Spleen (tissue), 7 donors: ENCODE measurements around the gene LIMS4.
"Not testable (repeated sequence)": the region's sequence is repeated elsewhere in the genome, so short reads cannot be mapped to it uniquely, and the experiment has no call there.

Source experiments
- POLR2A ChIP-seq, 3 donors: fragments of 450-650 bp; IDR thresholded peaks; one replicate each; pipeline ENCODE4 v1.5.1; 2017; ENCODE audit warnings: antibody characterized with exemption in 3 of 3, mild to moderate bottlenecking in 1 of 3
- POLR2AphosphoS5 ChIP-seq, 3 donors: sonication (generic); formaldehyde crosslinking; IDR thresholded peaks; one replicate each; pipeline ENCODE4 v1.5.1; 2017; ENCODE audit warnings: antibody characterized with exemption in 3 of 3
- TF ChIP-seq, protein P1 (sequence below), 11 experiments: fragments of 200-600 bp in 7 of 11; fragments of 450-650 bp in 4 of 11; sonication (generic) in 4 of 11; IDR thresholded peaks in 8 of 11; conservative IDR thresholded peaks in 3 of 11; 1 replicate in 7 of 11; 2 replicates in 4 of 11; pipeline versions ENCODE4 v1.4.0 to v1.8.0; 2016 to 2021; ENCODE audit warnings: antibody characterized with exemption in 11 of 11, inconsistent platforms in 4 of 11, mild to moderate bottlenecking in 1 of 11
- donor health status: DM: no; HTN: no; CAD: no; lungs with moderate emphysema.
- donor health status: DM: no; HTN: no; CAD: no.
- donor health status: DM: no; HTN: no; CAD: no.

DNA sequence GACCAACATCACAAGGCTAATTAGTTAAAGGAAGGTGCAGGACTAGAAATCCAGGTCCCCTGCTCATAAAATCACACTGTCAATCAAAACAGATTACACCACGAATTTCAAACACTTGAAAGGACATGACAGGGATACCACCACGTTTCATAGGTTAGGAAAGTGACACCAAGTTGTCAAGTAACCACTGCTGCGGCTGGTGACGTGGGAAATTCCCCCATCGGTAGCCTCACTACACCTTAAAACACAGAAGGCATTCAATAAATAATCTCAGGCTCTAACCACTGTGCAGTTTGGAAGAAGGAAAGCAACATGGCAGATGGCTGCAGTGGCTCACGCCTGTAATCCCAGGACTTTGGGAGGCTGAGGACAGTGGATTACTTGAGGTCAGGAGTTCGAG, 3.7 kb downstream of the LIMS4 start:
- TF ChIP-seq, protein P1, sequence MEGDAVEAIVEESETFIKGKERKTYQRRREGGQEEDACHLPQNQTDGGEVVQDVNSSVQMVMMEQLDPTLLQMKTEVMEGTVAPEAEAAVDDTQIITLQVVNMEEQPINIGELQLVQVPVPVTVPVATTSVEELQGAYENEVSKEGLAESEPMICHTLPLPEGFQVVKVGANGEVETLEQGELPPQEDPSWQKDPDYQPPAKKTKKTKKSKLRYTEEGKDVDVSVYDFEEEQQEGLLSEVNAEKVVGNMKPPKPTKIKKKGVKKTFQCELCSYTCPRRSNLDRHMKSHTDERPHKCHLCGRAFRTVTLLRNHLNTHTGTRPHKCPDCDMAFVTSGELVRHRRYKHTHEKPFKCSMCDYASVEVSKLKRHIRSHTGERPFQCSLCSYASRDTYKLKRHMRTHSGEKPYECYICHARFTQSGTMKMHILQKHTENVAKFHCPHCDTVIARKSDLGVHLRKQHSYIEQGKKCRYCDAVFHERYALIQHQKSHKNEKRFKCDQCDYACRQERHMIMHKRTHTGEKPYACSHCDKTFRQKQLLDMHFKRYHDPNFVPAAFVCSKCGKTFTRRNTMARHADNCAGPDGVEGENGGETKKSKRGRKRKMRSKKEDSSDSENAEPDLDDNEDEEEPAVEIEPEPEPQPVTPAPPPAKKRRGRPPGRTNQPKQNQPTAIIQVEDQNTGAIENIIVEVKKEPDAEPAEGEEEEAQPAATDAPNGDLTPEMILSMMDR (IDR thresholded peaks at IDR 0.05 in 8 of 11, conservative IDR thresholded peaks at IDR 0.05 in 3 of 11): not testable (repeated sequence)
- not testable (repeated sequence) for TF ChIP-seq POLR2A, POLR2AphosphoS5 (IDR thresholded peaks at IDR 0.05)
